ENCODE measurements around the gene HOXD10. TPM values are rescaled to one million over a fixed set of nuclear protein-coding genes. Genes with fewer than 3 reads are reported as not detected.
A peak's percentile ranks its signal among the peaks of the same experiment; 100 is the strongest.

HOXD10 gene
- 14.3 and 18.8 TPM in 2 replicates for total RNA-seq

- no peak for DNase-seq (ENCODE audit: low read depth)
- TF ChIP-seq CTCF (conservative IDR thresholded peaks at IDR 0.05; ENCODE audit: low read depth, low read length) = peak; percentile 48
- H3K4me3 ChIP-seq (ENCODE audit: low read depth, low read length) = peak within 1 kb of the TSS; percentile 49
Measured at GRCh38 chr2:176115883-176116813, at the start of gene HOXD10. Gene HOXD10, plus strand, starts transcription at chr2:176116778. Its CDS starts 56 bp downstream, at chr2:176116834.

- TF ChIP-seq CTCF (conservative IDR thresholded peaks at IDR 0.05; ENCODE audit: low read depth, low read length) = no peak
- peak overlapping the region; percentile 18 for H3K4me3 ChIP-seq (ENCODE audit: low read depth, low read length)
- no peak for DNase-seq (ENCODE audit: low read depth)
Measured at GRCh38 chr2:176067589-176068418, 48.8 kb upstream of the HOXD10 start.

- no peak for TF ChIP-seq CTCF (conservative IDR thresholded peaks at IDR 0.05; ENCODE audit: low read depth, low read length)
- no peak overlapping the region for H3K4me3 ChIP-seq (ENCODE audit: low read depth, low read length)
- DNase-seq (ENCODE audit: low read depth) = no peak
Measured at GRCh38 chr2:176068419-176068832, 48.2 kb upstream of the HOXD10 start.

- no peak for TF ChIP-seq CTCF (conservative IDR thresholded peaks at IDR 0.05; ENCODE audit: low read depth, low read length)
- H3K4me3 ChIP-seq (ENCODE audit: low read depth, low read length) = no peak overlapping the region
- no peak for DNase-seq (ENCODE audit: low read depth)
Measured at GRCh38 chr2:176071330-176072291, 45.0 kb upstream of the HOXD10 start.

GRCh38 chr2:176072292-176072669 is 44.3 kb upstream of the HOXD10 start:
- no peak for DNase-seq (ENCODE audit: low read depth)
- H3K4me3 ChIP-seq (ENCODE audit: low read depth, low read length) = no peak overlapping the region
- TF ChIP-seq CTCF (conservative IDR thresholded peaks at IDR 0.05; ENCODE audit: low read depth, low read length) = no peak

Measured in epithelial cell of proximal tubule (primary cell).